ENCODE measurements around the gene RBM4B.

RBM4B gene

DNA sequence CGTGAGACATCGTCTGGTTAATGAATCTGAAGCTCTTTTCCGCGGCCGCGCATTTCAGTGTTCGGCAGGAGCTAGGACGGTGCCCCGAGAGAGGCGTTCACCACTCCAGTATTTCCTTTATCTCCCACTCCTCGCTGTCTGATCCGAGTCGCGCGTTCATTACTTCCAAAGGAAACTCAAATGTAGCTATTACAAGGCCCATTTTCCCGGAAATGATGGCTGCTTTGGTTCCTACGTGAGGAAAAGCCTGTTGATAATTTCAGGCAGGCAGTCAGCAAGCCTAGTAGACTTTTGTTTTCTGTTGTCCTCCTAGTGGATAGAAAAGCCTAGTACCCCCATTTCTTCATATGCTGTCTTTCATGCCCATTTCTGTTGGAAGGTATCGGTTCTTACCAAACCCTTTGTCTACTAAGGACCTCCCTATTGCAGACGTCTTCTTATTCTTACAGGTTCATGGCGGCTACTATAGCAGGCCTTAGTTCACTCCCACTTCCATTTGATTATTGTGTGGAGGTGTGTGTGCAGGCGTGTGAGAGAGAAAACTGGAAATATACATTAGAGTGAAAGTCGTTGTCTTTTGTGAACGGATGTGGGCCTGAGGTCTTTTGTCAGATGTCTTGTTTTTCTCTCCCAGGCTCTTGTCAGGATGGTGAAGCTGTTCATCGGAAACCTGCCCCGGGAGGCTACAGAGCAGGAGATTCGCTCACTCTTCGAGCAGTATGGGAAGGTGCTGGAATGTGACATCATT lies 38.4 kb downstream of the RBM4B start:
- Histone ChIP-seq H3K9ac (ENCODE audit: low read length) (peak overlapping the region; percentile 94), H3K27ac (ENCODE audit: low read length, poor library complexity, severe bottlenecking) (peak overlapping the region; percentile 96), H3K4me2 (ENCODE audit: low read length, poor library complexity, severe bottlenecking) (peak overlapping the region; percentile 72), H2BK15ac (ENCODE audit: low read depth, poor library complexity, severe bottlenecking) (no peak overlapping the region), H2AK5ac (ENCODE audit: low read length, severe bottlenecking) (peak overlapping the region; percentile 23), H3K4me3 (ENCODE audit: insufficient read depth in 1 of 2, low read depth in 1 of 2, low read length in 2 of 2) (peak overlapping the region; percentile 79 to 91), H3K14ac (ENCODE audit: low read length in 2 of 2) (no peak overlapping the region), H4K8ac (ENCODE audit: low read length) (peak overlapping the region; percentile 94), H3K4ac (ENCODE audit: low read depth in 1 of 2, low read length in 2 of 2) (peak overlapping the region; percentile 77 to 89), H4K91ac (ENCODE audit: low read length) (peak overlapping the region; percentile 80), H3K23ac (ENCODE audit: low read length in 2 of 2) (peak overlapping the region in 1 of 2 experiments; percentile 81), H3K27me3 (ENCODE audit: control insufficient read depth in 1 of 2, insufficient read depth in 1 of 2, low read length in 2 of 2) (no peaks in the 10 kb centered on the region), H2AFZ (ENCODE audit: low read depth, low read length) (no peak overlapping the region), H3K18ac (ENCODE audit: low read depth in 1 of 2, low read length in 2 of 2) (peak overlapping the region; percentile 44 to 92), H3K36me3 (ENCODE audit: control insufficient read depth in 1 of 2, insufficient read depth in 2 of 2, low read depth in 1 of 2, low read length in 2 of 2) (peaks cover 25 to 54% of the 10 kb centered on the region in 2 experiments), H2BK120ac (ENCODE audit: low read depth, low read length) (peak overlapping the region; percentile 73), H2BK5ac (ENCODE audit: low read depth, low read length, poor library complexity, severe bottlenecking) (no peak overlapping the region), H3K79me1 (replicated peaks; ENCODE audit: low read length, poor library complexity, severe bottlenecking) (no peaks in the 10 kb centered on the region), H2BK12ac (ENCODE audit: low read length in 2 of 2) (no peak overlapping the region), H3K9me3 (ENCODE audit: control insufficient read depth, low read length) (no peaks in the 10 kb centered on the region), H3K4me1 (ENCODE audit: control insufficient read depth, insufficient read depth, low read depth, low read length) (peaks cover 16% of the 10 kb centered on the region)
- WGBS: 19% methylated on average over 25 of the region's 27 CpGs
- peak; percentile 73 for DNase-seq

DNA sequence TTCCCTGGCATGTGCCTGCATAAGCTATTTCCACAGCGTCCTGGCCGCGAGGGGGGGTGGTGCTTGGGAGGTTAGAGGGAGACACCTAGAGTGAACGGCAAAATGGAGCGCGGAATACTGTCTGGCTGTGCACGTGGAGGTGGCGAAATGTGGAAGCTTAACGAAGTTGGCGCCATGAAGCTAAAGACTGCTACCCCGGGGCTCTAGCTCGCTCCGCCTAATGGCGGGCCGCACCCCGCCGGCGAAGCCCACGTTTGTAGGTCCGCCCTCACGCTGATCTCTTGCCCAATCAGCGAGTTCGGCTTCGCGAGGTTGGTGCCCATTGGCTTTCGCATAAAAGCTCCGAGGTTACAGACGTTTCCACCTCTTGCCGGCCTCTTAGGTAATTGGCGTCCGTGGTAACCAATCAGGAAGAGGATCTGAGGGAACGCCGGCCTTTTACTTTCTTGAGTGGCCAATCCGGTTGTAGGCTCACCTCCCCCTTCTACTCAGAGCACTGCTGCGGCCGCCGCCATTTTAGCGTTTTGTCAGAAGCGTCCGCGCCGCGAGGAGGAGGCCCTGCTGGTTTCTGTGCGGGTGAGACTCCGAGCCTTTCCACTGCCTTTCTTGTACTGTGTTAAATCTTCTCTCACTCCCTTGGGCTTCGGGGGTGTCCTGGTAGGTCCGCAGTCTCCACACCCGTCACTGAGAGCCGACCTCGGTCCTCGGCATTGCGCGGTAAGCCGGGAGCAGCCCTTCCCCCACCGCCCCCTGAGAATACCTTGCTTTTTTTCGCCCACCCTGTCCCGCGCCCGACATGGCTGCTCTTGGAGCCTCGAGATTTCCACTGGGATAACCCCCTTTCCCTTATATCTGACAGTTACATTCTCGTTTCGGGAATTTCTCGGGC lies 39.3 kb downstream of the RBM4B start, which contains the start of gene RBM4:
RBM4 (plus strand) TSS at position 527 of the 889 bp plus-strand sequence. CDS start 1,009 bp downstream, outside the sequence.
- under 1% methylated on average over 63 of the region's 63 CpGs for WGBS
- peak within 1 kb of the TSS; percentile 73 for H3K4me2 ChIP-seq (ENCODE audit: low read length, poor library complexity, severe bottlenecking)
- H2AFZ ChIP-seq (ENCODE audit: low read depth, low read length): peak within 1 kb of the TSS; percentile 78

DNA sequence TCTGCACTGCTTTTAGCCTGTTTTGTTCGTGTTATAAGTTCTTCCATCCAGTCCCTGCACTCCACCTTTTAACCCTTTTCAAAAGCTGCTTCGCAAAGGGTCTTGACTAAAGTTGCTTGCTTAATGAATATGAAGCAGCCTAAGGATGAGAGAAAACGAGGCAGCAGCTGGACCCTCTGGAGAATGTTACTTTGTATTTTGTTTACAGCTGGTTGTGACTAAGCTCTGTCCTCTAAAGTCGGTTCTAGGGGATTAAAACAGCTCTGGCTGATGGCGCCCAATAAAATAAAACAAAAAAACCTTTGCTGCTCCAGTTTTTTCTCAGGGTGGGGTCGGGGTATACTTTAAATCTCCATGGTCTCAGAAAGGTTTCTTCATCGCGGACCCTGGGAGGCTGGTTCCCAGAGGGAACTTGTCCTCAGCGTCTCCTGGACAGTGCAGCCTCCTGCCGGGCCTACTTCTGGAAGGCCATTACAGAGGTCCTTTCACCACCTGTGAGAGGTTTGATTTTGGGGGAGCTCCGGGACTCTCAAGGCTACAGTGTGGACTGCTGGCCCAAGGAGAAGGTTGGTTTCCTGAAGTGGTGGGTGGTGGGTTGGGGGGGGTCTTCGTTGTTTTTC lies 40.0 kb downstream of the RBM4B start:
- peak; percentile 74 for DNase-seq
- Histone ChIP-seq H3K27me3 (ENCODE audit: control insufficient read depth in 1 of 2, insufficient read depth in 1 of 2, low read length in 2 of 2) (no peaks in the 10 kb centered on the region), H3K9ac (ENCODE audit: low read length) (peak overlapping the region; percentile 83), H3K4me3 (ENCODE audit: insufficient read depth in 1 of 2, low read depth in 1 of 2, low read length in 2 of 2) (peak overlapping the region; percentile 46 to 91), H3K4me2 (ENCODE audit: low read length, poor library complexity, severe bottlenecking) (peak overlapping the region; percentile 73), H3K14ac (ENCODE audit: low read length in 2 of 2) (no peak overlapping the region), H2BK12ac (ENCODE audit: low read length in 2 of 2) (no peak overlapping the region), H3K27ac (ENCODE audit: low read length, poor library complexity, severe bottlenecking) (peak overlapping the region; percentile 69), H3K9me3 (ENCODE audit: control insufficient read depth, low read length) (no peaks in the 10 kb centered on the region), H4K91ac (ENCODE audit: low read length) (peak overlapping the region; percentile 5), H3K36me3 (ENCODE audit: control insufficient read depth in 1 of 2, insufficient read depth in 2 of 2, low read depth in 1 of 2, low read length in 2 of 2) (peaks cover 21 to 50% of the 10 kb centered on the region in 2 experiments), H2BK15ac (ENCODE audit: low read depth, poor library complexity, severe bottlenecking) (no peak overlapping the region), H2AK5ac (ENCODE audit: low read length, severe bottlenecking) (peak overlapping the region; percentile 54), H3K4me1 (ENCODE audit: control insufficient read depth, insufficient read depth, low read depth, low read length) (peaks cover 8% of the 10 kb centered on the region), H3K18ac (ENCODE audit: low read depth in 1 of 2, low read length in 2 of 2) (no peak overlapping the region), H3K4ac (ENCODE audit: low read depth in 1 of 2, low read length in 2 of 2) (peak overlapping the region in 1 of 2 experiments; percentile 89), H2BK5ac (ENCODE audit: low read depth, low read length, poor library complexity, severe bottlenecking) (no peak overlapping the region), H4K8ac (ENCODE audit: low read length) (peak overlapping the region; percentile 2), H3K23ac (ENCODE audit: low read length in 2 of 2) (no peak overlapping the region), H3K79me1 (replicated peaks; ENCODE audit: low read length, poor library complexity, severe bottlenecking) (no peaks in the 10 kb centered on the region), H2AFZ (ENCODE audit: low read depth, low read length) (no peak overlapping the region), H2BK120ac (ENCODE audit: low read depth, low read length) (no peak overlapping the region)
- 54% methylated on average over 12 of the region's 12 CpGs for WGBS

More for the DNA sequence above, 39.3 kb downstream of the RBM4B start, which contains the start of gene RBM4:
- Histone ChIP-seq H2BK5ac (ENCODE audit: low read depth, low read length, poor library complexity, severe bottlenecking) (peak within 1 kb of the TSS; percentile 86), H3K36me3 (ENCODE audit: control insufficient read depth in 1 of 2, insufficient read depth in 2 of 2, low read depth in 1 of 2, low read length in 2 of 2) (peaks cover 20 to 50% of the 10 kb centered on the region in 2 experiments), H3K27me3 (ENCODE audit: control insufficient read depth in 1 of 2, insufficient read depth in 1 of 2, low read length in 2 of 2) (no peaks in the 10 kb centered on the region), H3K4ac (ENCODE audit: low read depth in 1 of 2, low read length in 2 of 2) (peak within 1 kb of the TSS; percentile 77 to 89), H3K4me1 (ENCODE audit: control insufficient read depth, insufficient read depth, low read depth, low read length) (peaks cover 10% of the 10 kb centered on the region), H3K9me3 (ENCODE audit: control insufficient read depth, low read length) (no peaks in the 10 kb centered on the region), H4K8ac (ENCODE audit: low read length) (peak within 1 kb of the TSS; percentile 94), H3K23ac (ENCODE audit: low read length in 2 of 2) (peak within 1 kb of the TSS in 1 of 2 experiments; percentile 81), H3K14ac (ENCODE audit: low read length in 2 of 2) (peak within 1 kb of the TSS in 1 of 2 experiments; percentile 6), H3K4me3 (ENCODE audit: insufficient read depth in 1 of 2, low read depth in 1 of 2, low read length in 2 of 2) (peak within 1 kb of the TSS; percentile 79 to 91), H2BK15ac (ENCODE audit: low read depth, poor library complexity, severe bottlenecking) (no peak within 1 kb of the TSS), H2BK12ac (ENCODE audit: low read length in 2 of 2) (peak within 1 kb of the TSS in 1 of 2 experiments; percentile 47), H2BK120ac (ENCODE audit: low read depth, low read length) (peak within 1 kb of the TSS; percentile 73), H2AK5ac (ENCODE audit: low read length, severe bottlenecking) (peak within 1 kb of the TSS; percentile 54), H3K27ac (ENCODE audit: low read length, poor library complexity, severe bottlenecking) (peak within 1 kb of the TSS; percentile 96), H3K79me1 (replicated peaks; ENCODE audit: low read length, poor library complexity, severe bottlenecking) (no peaks in the 10 kb centered on the region), H3K9ac (ENCODE audit: low read length) (peak within 1 kb of the TSS; percentile 94), H3K18ac (ENCODE audit: low read depth in 1 of 2, low read length in 2 of 2) (peak within 1 kb of the TSS; percentile 89 to 92), H4K91ac (ENCODE audit: low read length) (peak within 1 kb of the TSS; percentile 80)
- peak; percentile 100 for DNase-seq

Data from mesenchymal stem cell (in vitro differentiated cells and primary cell).